OCI-LY1 (cell line): ENCODE data around the gene PCDH18.

Source experiments
- H2AFZ ChIP-seq: fragments of 200-600 bp; sonication (generic), shearing (Covaris generic); 2 replicates; pipeline ENCODE4 v1.6.0; 2014; ENCODE audit warnings: antibody characterized with exemption, mild to moderate bottlenecking, low read length
- H3F3A ChIP-seq: fragments of 200-600 bp; sonication (generic), shearing (Covaris generic); 2 replicates; pipeline ENCODE4 v1.6.0; 2014; ENCODE audit warnings: mild to moderate bottlenecking, antibody characterized with exemption, low read length, moderate library complexity; ENCODE audit not compliant: insufficient read depth
- H3K27ac ChIP-seq: fragments of 200-600 bp; sonication (generic); 2 replicates; pipeline ENCODE4 v1.5.1; 2014; ENCODE audit warnings: low read length, mixed run types, mild to moderate bottlenecking, low read depth; ENCODE audit not compliant: poor library complexity, severe bottlenecking
- H3K27me3 ChIP-seq: fragments of 200-600 bp; sonication (generic); 2 replicates; pipeline ENCODE4 v1.6.0; 2014; ENCODE audit warnings: antibody characterized with exemption, mild to moderate bottlenecking, low read length, moderate library complexity; ENCODE audit not compliant: insufficient read depth
- H3K36me3 ChIP-seq: fragments of 200-600 bp; sonication (generic); 2 replicates; pipeline ENCODE4 v1.6.1; 2014; ENCODE audit warnings: mild to moderate bottlenecking, antibody characterized with exemption, low read length, moderate library complexity, mixed read lengths; ENCODE audit not compliant: insufficient read depth
- H3K4me1 ChIP-seq: fragments of 200-600 bp; sonication (generic); 2 replicates; pipeline ENCODE4 v1.5.1; 2014; ENCODE audit warnings: mild to moderate bottlenecking, low read length, moderate library complexity; ENCODE audit not compliant: insufficient read depth, severe bottlenecking
- H3K4me2 ChIP-seq: fragments of 200-600 bp; sonication (generic), shearing (Covaris generic); 2 replicates; pipeline ENCODE4 v1.6.1; 2014; ENCODE audit warnings: low read length
- H3K4me3 ChIP-seq: fragments of 200-600 bp; sonication (generic); 2 replicates; pipeline ENCODE4 v1.5.1; 2014; ENCODE audit warnings: low read length, low read depth, mild to moderate bottlenecking, mixed read lengths; ENCODE audit not compliant: poor library complexity, severe bottlenecking
- H3K79me2 ChIP-seq: fragments of 200-600 bp; shearing (Covaris generic); 2 replicates; pipeline ENCODE4 v1.6.1; 2016; ENCODE audit warnings: mixed run types, low read length, mixed read lengths; ENCODE audit not compliant: insufficient read depth
- H3K9ac ChIP-seq: fragments of 200-600 bp; sonication (generic), shearing (Covaris generic); 2 replicates; pipeline ENCODE4 v1.6.1; 2014; ENCODE audit warnings: mild to moderate bottlenecking, low read length, mixed read lengths
- H3K9me2 ChIP-seq: fragments of 200-600 bp; sonication (generic), shearing (Covaris generic); 2 replicates; pipeline ENCODE4 v1.6.1; 2014; ENCODE audit warnings: low read depth, mild to moderate bottlenecking, low read length, mixed read lengths
- H3K9me3 ChIP-seq: fragments of 200-600 bp; shearing (Covaris generic); 2 replicates; pipeline ENCODE4 v1.6.1; 2014; ENCODE audit warnings: low read length, mixed read lengths
- H4K20me1 ChIP-seq: fragments of 200-600 bp; sonication (generic), shearing (Covaris generic); 2 replicates; pipeline ENCODE4 v1.6.0; 2016; ENCODE audit warnings: mild to moderate bottlenecking, low read length; ENCODE audit not compliant: insufficient read depth
- CTCF ChIP-seq: fragments of 200-600 bp; sonication (generic), shearing (Covaris generic); IDR thresholded peaks from 2 replicates; pipeline ENCODE4 v1.5.1; 2017; ENCODE audit warnings: mild to moderate bottlenecking, antibody characterized with exemption, low read length, moderate library complexity, mixed read lengths
- EZH2 ChIP-seq: fragments of 200-600 bp; sonication (generic), shearing (Covaris generic); IDR thresholded peaks from 2 replicates; pipeline ENCODE4 v1.8.0; 2017; ENCODE audit warnings: borderline replicate concordance, mixed run types, mild to moderate bottlenecking, antibody characterized with exemption, low read length, moderate library complexity, mixed read lengths

Gene PCDH18

GRCh38 chr4:137470806-137471205, 61.5 kb downstream of the PCDH18 start:
- no peaks in the 10 kb centered on the region for H3K9me3 ChIP-seq
- H3K36me3 ChIP-seq = no peaks in the 10 kb centered on the region
- no peak overlapping the region for H3K4me2 ChIP-seq
- H3K9me2 ChIP-seq = no peaks in the 10 kb centered on the region
- H3F3A ChIP-seq = no peaks in the 10 kb centered on the region
- H3K79me2 ChIP-seq = no peaks in the 10 kb centered on the region
- H4K20me1 ChIP-seq = no peaks in the 10 kb centered on the region
- H3K27ac ChIP-seq = no peak overlapping the region
- no peak overlapping the region for H3K4me3 ChIP-seq
- H2AFZ ChIP-seq = no peak overlapping the region
- no peak overlapping the region for H3K9ac ChIP-seq
- TF ChIP-seq CTCF = no peak
- no peak for TF ChIP-seq EZH2
- H3K27me3 ChIP-seq = no peaks in the 10 kb centered on the region
- no peaks in the 10 kb centered on the region for H3K4me1 ChIP-seq
